Testis (tissue), 3 donors: ENCODE measurements around the gene SEMA3F. TPM values are rescaled to one million over a fixed set of nuclear protein-coding genes. Genes with fewer than 3 reads are reported as not detected.
"Not testable (repeated sequence)": the region's sequence is repeated elsewhere in the genome, so short reads cannot be mapped to it uniquely, and the experiment has no call there.

Source experiments
- DNase-seq: peaks from one replicate; pipeline ENCODE4 v3.0.0-alpha.2; 2019
- H3K27ac ChIP-seq, 2 donors: fragments of 200-600 bp; sonication (generic); one replicate each; pipeline ENCODE4 v1.5.1; 2019
- H3K27me3 ChIP-seq: fragments of 200-600 bp; sonication (generic); one replicate; pipeline ENCODE4 v1.5.1; 2019
- H3K36me3 ChIP-seq: fragments of 200-600 bp; sonication (generic); one replicate; pipeline ENCODE4 v1.5.1; 2017; ENCODE audit warnings: low read depth; ENCODE audit errors: missing control alignments
- H3K4me1 ChIP-seq: fragments of 200-600 bp; sonication (generic); one replicate; pipeline ENCODE4 v1.5.1; 2019
- H3K4me3 ChIP-seq, 2 donors: fragments of 200-600 bp; sonication (generic); one replicate each; pipeline ENCODE4 v1.5.1; 2017 to 2019
- H3K9me3 ChIP-seq: fragments of 200-600 bp; sonication (generic); one replicate; pipeline ENCODE4 v1.5.1; 2017
- CTCF ChIP-seq, 3 experiments: fragments of 450-650 bp in 2 of 3; fragments of 200-600 bp in 1 of 3; sonication (generic) in 1 of 3; IDR thresholded peaks; one replicate each; pipeline ENCODE4 v1.5.1; 2016 to 2019; ENCODE audit warnings: antibody characterized with exemption in 3 of 3, mild to moderate bottlenecking in 2 of 3, moderate library complexity in 1 of 3
- POLR2A ChIP-seq: fragments of 450-650 bp; IDR thresholded peaks from one replicate; pipeline ENCODE4 v1.6.1; 2017; ENCODE audit warnings: antibody characterized with exemption, mild to moderate bottlenecking, moderate library complexity
- WGBS, 2 donors: methylation state at CpG; one replicate each; pipeline ENCODE4 v1.1.5; 2018; 5-methylcytosine and 5-hydroxymethylcytosine counted together
- intact Hi-C: fragments of 100-400 bp; cut with DNase I; formaldehyde crosslinking; loops from one replicate; pipeline ENCODE4 v1.15.1; 2023; ENCODE audit warnings: low total_unique reads
- polyA plus RNA-seq: library from polyadenylated mRNA; stranded (reverse); fragments of 350-450 nt; fragmentation: Illumina TruSeq; extraction: RNeasy Lipid Tissue Mini Kit (QIAGEN cat#74804); gene quantifications from one replicate; pipeline ENCODE4 v1.2.3, GENCODE V29; 2014; ENCODE audit warnings: low read depth, low replicate concordance; ENCODE audit not compliant: insufficient read depth
- total RNA-seq, 2 donors: library from RNA; depleted of rRNA; stranded (reverse); fragments of >200 nt; gene quantifications; one replicate each; pipeline ENCODE4 v1.2.3, GENCODE V29; 2016

The SEMA3F gene
- total and polyA plus RNA-seq, 3 donors from 2014 or later: 6.9 to 8.3 (median 7.5) TPM

DNA sequence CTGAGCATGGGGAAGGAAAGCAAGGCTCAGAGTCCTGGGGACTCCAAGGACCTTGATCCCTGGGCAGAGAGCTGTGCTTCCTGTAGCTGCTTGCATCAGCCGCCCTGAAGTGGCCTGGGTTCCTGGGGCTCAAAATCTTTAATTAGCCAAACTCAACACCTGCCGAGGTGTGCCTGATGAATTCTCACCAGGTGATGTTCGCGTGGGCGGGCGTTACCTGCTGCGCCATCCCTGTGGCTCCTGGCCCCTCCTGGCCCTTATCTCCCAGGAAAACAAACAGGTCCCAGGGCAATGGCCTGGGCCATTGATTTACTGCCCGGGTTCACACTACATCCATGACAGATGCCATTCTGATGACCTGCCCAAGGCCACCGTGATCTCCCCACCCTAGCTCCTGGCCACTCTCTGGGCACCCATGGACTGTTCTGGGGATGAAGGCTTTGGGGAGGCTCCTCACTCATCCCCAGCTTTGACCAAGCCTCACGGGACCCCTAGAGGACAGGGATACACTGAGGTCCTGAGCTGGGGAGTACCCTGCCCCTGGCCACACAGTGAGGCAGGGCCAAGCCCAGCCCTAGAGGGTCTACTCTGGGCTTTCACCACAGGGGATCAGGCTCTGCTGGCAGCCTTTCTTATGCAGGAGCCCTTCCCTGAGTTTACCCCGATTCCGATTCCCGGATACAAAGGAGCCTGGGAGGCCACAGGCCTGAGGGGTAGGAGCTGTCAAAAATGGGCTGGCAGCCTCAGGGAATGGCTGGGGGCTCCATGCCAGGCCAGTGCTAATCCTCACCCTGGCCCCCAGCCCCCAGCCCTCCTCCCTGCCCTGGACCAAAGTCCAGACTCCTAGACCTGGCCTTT, 55.6 kb downstream of the SEMA3F start:
- Histone ChIP-seq H3K27ac (no peak overlapping the region), H3K36me3 (no peaks in the 10 kb centered on the region), H3K9me3 (no peaks in the 10 kb centered on the region), H3K4me3 (no peak overlapping the region), H3K27me3 (no peaks in the 10 kb centered on the region), H3K4me1 (peaks cover 6% of the 10 kb centered on the region)
- TF ChIP-seq POLR2A: no peak
- TF ChIP-seq CTCF (IDR thresholded peaks at IDR 0.05): no peak
- intact Hi-C loops: no loop called here
- WGBS, 2 donors: 90 to 93% methylated on average over 6 to 13 of the region's 13 CpGs
- DNase-seq: no peak

GRCh38 chr3:50211368-50211717, 56.2 kb downstream of the SEMA3F start:
- H3K4me3 ChIP-seq, H3K9me3 ChIP-seq, H3K36me3 ChIP-seq, H3K4me1 ChIP-seq, intact Hi-C loops, DNase-seq, H3K27ac ChIP-seq, H3K27me3 ChIP-seq: not testable (repeated sequence)
- 91 to 98% methylated on average over 5 of the region's 5 CpGs for WGBS, 2 donors

DNA sequence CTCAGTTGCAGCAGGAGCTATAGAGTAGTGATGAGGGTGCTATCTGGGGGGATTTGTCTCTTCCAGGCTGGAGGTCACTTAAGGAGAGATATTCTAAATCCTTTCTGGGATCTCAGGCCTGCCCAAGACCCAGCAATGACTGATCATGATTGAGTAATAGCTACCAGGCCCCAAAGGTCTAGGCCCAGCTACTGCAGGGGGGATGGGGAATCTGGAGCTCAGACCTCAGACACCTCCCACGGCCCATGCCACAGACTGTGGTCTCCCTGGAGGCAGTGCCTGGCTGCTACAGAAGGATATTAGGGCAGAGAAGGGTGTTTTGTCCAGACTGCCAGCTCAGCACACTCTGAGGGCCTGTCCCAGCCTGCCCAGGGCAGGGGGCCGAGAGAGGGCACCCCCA, 56.8 kb downstream of the SEMA3F start:
- WGBS, 2 donors: 70 to 83% methylated on average over 1 to 2 of the region's 2 CpGs

DNA sequence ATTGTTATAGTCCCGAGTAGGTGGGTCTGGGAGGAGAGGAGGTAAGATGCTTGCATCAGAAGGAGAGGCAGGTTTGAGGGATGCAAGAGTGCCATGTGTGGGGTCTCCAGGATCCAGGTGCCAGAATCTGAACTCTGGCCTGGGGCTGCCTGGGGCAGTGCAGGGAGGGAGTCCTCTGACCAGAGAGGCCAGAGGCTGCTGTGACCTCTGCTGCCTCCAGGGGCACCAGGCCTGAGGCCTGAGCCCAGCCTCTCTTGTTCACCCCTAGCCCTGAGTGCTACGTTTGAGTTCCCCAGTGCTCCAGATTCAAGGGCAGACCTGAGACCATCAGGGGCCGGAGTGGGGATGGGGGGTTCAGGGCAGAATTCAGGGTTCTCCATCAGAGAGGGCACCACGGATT, 57.4 kb downstream of the SEMA3F start:
- Histone ChIP-seq H3K36me3 (no peaks in the 10 kb centered on the region), H3K27me3 (no peaks in the 10 kb centered on the region), H3K4me3 (no peak overlapping the region), H3K27ac (no peak overlapping the region), H3K9me3 (no peaks in the 10 kb centered on the region), H3K4me1 (peaks cover 6% of the 10 kb centered on the region)
- TF ChIP-seq CTCF (IDR thresholded peaks at IDR 0.05) (no peak), POLR2A (no peak)
- intact Hi-C loops: no loop called here
- no peak for DNase-seq
- 85 to 100% methylated on average over 1 to 4 of the region's 4 CpGs for WGBS, 2 donors

More for the DNA sequence above, 56.8 kb downstream of the SEMA3F start:
- peaks cover 6% of the 10 kb centered on the region for H3K4me1 ChIP-seq
- H3K27me3 ChIP-seq: no peaks in the 10 kb centered on the region
- no peak overlapping the region for H3K4me3 ChIP-seq
- H3K9me3 ChIP-seq: no peaks in the 10 kb centered on the region
- intact Hi-C loops: no loop called here
- DNase-seq: no peak
- H3K36me3 ChIP-seq: no peaks in the 10 kb centered on the region
- no peak overlapping the region for H3K27ac ChIP-seq
- TF ChIP-seq POLR2A (no peak), CTCF (IDR thresholded peaks at IDR 0.05) (no peak)

GRCh38 chr3:50212971-50213370, 57.8 kb downstream of the SEMA3F start:
- H3K4me1 ChIP-seq: peaks cover 6% of the 10 kb centered on the region
- 86 to 92% methylated on average over 2 to 3 of the region's 3 CpGs for WGBS, 2 donors
- intact Hi-C loops: no loop called here
- no peaks in the 10 kb centered on the region for H3K9me3 ChIP-seq
- H3K27ac ChIP-seq: no peak overlapping the region
- no peak overlapping the region for H3K4me3 ChIP-seq
- no peak for TF ChIP-seq CTCF (IDR thresholded peaks at IDR 0.05)
- no peak for TF ChIP-seq POLR2A
- no peak for DNase-seq
- H3K27me3 ChIP-seq: no peaks in the 10 kb centered on the region
- no peaks in the 10 kb centered on the region for H3K36me3 ChIP-seq
